ENCODE measurements around the gene AUTS2.

- no peak for TF ChIP-seq POLR2A (IDR thresholded peaks at IDR 0.05; ENCODE audit: low read depth, low read length)
- no peak for TF ChIP-seq POLR2AphosphoS5 (IDR thresholded peaks at IDR 0.05; ENCODE audit: low read depth, low read length)
- no peak for TF ChIP-seq SPI1 (IDR thresholded peaks at IDR 0.05; ENCODE audit: low read depth, low read length)
- no peak for TF ChIP-seq TAF1 (IDR thresholded peaks at IDR 0.05; ENCODE audit: low read depth, low read length)
- TF ChIP-seq PAX5 (IDR thresholded peaks at IDR 0.05; ENCODE audit: insufficient read depth, low read length, severe bottlenecking), result no peak
Observed at GRCh38 chr7:70091362-70091761, 493.1 kb downstream of the AUTS2 start.

Measured in GM12891 (cell line).